ENCODE data around the gene SEMA6D.

SEMA6D gene

DNA sequence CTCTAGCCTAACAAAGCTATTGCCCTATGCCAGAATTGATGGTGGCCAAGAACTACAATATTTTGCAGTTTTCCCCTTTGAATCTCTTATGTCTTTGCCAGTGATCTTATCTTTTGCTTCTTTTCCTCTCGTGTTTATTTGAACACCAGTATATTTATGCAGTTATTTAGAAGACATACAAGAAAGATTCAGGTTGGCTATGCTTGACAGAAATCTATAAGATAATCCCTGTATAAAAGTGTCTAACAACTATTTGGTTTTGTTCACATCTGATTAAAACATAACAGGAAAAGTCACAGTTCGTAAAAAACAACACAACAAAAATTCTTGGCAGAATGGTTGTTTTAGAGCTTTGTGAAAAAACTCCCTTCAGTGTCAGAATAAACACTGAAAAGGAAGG lies 63.7 kb downstream of the SEMA6D start:
- TF ChIP-seq, protein P1, sequence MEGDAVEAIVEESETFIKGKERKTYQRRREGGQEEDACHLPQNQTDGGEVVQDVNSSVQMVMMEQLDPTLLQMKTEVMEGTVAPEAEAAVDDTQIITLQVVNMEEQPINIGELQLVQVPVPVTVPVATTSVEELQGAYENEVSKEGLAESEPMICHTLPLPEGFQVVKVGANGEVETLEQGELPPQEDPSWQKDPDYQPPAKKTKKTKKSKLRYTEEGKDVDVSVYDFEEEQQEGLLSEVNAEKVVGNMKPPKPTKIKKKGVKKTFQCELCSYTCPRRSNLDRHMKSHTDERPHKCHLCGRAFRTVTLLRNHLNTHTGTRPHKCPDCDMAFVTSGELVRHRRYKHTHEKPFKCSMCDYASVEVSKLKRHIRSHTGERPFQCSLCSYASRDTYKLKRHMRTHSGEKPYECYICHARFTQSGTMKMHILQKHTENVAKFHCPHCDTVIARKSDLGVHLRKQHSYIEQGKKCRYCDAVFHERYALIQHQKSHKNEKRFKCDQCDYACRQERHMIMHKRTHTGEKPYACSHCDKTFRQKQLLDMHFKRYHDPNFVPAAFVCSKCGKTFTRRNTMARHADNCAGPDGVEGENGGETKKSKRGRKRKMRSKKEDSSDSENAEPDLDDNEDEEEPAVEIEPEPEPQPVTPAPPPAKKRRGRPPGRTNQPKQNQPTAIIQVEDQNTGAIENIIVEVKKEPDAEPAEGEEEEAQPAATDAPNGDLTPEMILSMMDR (IDR thresholded peaks at IDR 0.05; ENCODE audit: borderline replicate concordance, control extremely low read depth, extremely low read depth, insufficient read depth, missing control alignments): no peak
- no peak for DNase-seq (ENCODE audit: low spot score)
- in situ Hi-C loops (cut with MboI; ENCODE audit: low sequenced_read_pairs, unreplicated experiment): no loop called here

DNA sequence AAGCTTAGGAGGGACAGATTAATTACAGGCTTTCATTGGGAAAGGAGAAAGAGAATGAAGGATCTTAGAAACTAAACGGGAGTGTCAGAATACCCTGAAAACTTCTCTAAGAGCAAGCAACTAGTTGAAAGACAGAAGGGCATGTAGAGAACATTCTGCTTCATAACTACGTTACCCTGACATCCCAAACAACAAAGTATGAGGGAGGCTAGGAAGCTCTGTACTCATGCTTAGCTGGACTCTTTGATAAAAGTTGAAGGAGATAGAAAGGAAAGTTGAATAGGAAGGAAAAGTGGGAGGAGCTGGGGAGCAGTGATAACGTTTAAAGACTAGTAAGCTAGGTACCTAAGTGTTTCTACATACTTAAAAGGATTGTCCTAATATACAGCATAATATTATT lies 64.2 kb downstream of the SEMA6D start:
- TF ChIP-seq, protein P1 (IDR thresholded peaks at IDR 0.05; ENCODE audit: borderline replicate concordance, control extremely low read depth, extremely low read depth, insufficient read depth, missing control alignments): no peak
- in situ Hi-C loops (cut with MboI; ENCODE audit: low sequenced_read_pairs, unreplicated experiment): no loop called here
- no peak for DNase-seq (ENCODE audit: low spot score)

DNA sequence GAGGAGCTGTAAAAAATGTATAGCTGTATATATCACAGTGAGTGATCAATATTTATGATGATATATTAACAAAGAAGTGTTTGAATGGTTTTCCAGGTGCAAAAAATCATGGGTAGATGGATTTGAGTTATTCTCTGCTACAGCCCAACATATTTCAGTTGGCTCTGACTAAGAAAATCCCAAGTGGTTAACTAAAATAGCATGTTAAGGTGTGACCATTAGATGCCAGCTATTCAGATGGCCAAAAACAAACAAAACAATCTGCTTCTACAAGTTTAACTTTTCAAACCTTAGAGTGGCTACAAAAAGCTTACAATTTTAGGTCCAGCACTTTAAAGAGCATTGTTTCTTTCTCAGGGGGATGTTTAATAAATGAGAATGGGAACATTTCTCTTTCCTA lies 67.5 kb downstream of the SEMA6D start:
- DNase-seq (ENCODE audit: low spot score): no peak
- TF ChIP-seq, protein P1 (IDR thresholded peaks at IDR 0.05; ENCODE audit: borderline replicate concordance, control extremely low read depth, extremely low read depth, insufficient read depth, missing control alignments): no peak
- in situ Hi-C loops (cut with MboI; ENCODE audit: low sequenced_read_pairs, unreplicated experiment): no loop called here

DNA sequence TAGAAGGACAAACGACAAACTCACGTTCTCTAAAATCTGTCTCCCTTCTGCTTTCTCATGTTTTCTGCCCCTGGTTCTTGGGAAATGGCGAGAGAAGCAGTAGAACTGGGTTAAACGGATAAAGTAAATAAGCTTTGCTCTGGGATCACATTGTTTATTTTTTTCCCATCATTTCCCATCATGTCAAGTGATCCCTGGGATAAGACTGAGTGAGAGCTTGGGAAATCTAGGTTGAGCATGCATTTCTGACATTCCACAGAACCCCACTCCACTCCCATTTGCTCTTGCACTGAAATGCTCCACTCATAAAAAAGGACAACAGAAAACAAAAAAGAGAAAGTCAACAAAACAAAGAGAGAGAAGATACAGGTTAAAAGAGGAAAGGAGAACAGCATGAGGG lies 69.1 kb downstream of the SEMA6D start:
- in situ Hi-C loops (cut with MboI; ENCODE audit: low sequenced_read_pairs, unreplicated experiment): no loop called here
- TF ChIP-seq, protein P1 (IDR thresholded peaks at IDR 0.05; ENCODE audit: borderline replicate concordance, control extremely low read depth, extremely low read depth, insufficient read depth, missing control alignments): no peak
- no peak for DNase-seq (ENCODE audit: low spot score)

DNA sequence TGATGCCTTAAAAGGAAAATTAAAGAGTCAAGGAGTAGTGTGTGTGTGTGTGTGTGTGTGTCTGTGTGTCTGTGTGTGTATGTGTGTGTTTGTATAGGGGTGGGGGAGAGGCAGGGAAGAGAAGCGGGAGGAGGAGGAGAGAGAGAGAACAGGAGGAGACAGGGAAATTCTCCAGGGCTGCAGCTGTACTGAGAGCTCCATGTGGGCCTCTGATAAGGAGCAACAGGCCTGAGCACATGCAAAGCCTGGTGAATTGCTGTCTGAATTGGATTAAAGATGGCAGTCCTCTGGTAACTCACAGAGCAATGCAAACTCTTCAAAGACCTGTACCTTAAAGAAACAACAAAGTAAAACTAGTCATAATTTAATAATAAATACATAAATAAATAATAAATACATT lies 70.6 kb downstream of the SEMA6D start:
- in situ Hi-C loops (cut with MboI; ENCODE audit: low sequenced_read_pairs, unreplicated experiment): no loop called here
- TF ChIP-seq, protein P1 (IDR thresholded peaks at IDR 0.05; ENCODE audit: borderline replicate concordance, control extremely low read depth, extremely low read depth, insufficient read depth, missing control alignments): no peak
- no peak for DNase-seq (ENCODE audit: low spot score)

DNA sequence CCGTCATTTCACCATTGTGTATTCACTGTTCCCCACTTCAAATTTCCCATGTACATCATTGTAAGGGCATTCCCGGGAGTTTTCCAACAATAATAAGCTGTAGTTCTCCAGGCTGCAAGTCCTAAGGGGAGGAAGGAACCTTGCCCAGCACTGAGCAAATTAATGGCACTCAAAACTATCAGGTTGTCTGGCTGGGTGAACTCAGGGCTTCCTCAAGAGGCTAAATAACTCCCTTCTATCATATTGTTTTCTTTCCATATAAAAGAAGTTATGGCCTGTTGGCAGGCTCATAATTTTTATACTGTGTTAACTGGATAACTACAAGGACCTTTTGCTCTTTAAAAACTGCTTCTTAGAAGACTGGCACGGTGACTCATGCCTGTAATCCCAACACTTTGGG lies 71.4 kb downstream of the SEMA6D start:
- DNase-seq (ENCODE audit: low spot score): no peak
- in situ Hi-C loops (cut with MboI; ENCODE audit: low sequenced_read_pairs, unreplicated experiment): no loop called here
- TF ChIP-seq, protein P1 (IDR thresholded peaks at IDR 0.05; ENCODE audit: borderline replicate concordance, control extremely low read depth, extremely low read depth, insufficient read depth, missing control alignments): no peak

DNA sequence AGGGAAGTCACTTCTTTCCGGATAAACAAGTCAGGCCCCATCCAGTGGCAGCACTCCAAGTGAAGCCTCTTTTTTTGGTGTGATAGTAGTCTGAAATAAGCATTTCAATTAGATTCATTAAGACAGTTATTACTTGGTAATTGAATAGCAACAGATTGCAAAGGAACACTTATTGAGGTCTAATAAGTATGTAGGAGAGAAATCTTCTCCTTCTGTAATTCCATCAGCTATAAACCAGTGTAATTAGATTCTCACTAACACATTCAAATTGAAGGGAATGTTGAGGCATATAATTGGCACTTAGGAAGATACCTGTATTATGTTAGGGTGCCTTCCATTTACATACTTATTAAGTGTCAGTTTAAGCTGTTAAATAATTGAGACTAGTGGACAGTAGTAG lies 73.9 kb downstream of the SEMA6D start:
- in situ Hi-C loops (cut with MboI; ENCODE audit: low sequenced_read_pairs, unreplicated experiment): no loop called here
- DNase-seq (ENCODE audit: low spot score): no peak
- TF ChIP-seq, protein P1 (IDR thresholded peaks at IDR 0.05; ENCODE audit: borderline replicate concordance, control extremely low read depth, extremely low read depth, insufficient read depth, missing control alignments): no peak

All from GM13976 (cell line).